ENCODE measurements around the gene XPOT.

The XPOT gene

GRCh38 chr12:64459394-64459891 lies 55.3 kb downstream of the XPOT start:
- DNase-seq (ENCODE audit: low spot score): no peak
- in situ Hi-C loops (cut with MboI; ENCODE audit: low pct_unique_long_range_greater_than_20kb, low sequenced_read_pairs, unreplicated experiment): no loop called here
- TF ChIP-seq, protein P1, sequence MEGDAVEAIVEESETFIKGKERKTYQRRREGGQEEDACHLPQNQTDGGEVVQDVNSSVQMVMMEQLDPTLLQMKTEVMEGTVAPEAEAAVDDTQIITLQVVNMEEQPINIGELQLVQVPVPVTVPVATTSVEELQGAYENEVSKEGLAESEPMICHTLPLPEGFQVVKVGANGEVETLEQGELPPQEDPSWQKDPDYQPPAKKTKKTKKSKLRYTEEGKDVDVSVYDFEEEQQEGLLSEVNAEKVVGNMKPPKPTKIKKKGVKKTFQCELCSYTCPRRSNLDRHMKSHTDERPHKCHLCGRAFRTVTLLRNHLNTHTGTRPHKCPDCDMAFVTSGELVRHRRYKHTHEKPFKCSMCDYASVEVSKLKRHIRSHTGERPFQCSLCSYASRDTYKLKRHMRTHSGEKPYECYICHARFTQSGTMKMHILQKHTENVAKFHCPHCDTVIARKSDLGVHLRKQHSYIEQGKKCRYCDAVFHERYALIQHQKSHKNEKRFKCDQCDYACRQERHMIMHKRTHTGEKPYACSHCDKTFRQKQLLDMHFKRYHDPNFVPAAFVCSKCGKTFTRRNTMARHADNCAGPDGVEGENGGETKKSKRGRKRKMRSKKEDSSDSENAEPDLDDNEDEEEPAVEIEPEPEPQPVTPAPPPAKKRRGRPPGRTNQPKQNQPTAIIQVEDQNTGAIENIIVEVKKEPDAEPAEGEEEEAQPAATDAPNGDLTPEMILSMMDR (IDR thresholded peaks at IDR 0.05; ENCODE audit: extremely low read depth, insufficient read depth, missing control alignments): no peak

- in situ Hi-C loops (cut with MboI; ENCODE audit: low pct_unique_long_range_greater_than_20kb, low sequenced_read_pairs, unreplicated experiment): no loop called here
- TF ChIP-seq, protein P1 (IDR thresholded peaks at IDR 0.05; ENCODE audit: extremely low read depth, insufficient read depth, missing control alignments): no peak
- no peak for DNase-seq (ENCODE audit: low spot score)
Observed at GRCh38 chr12:64461634-64462414, 57.6 kb downstream of the XPOT start.

GRCh38 chr12:64466178-64466577 lies 62.0 kb downstream of the XPOT start:
- in situ Hi-C loops (cut with MboI; ENCODE audit: low pct_unique_long_range_greater_than_20kb, low sequenced_read_pairs, unreplicated experiment): no loop called here
- no peak for DNase-seq (ENCODE audit: low spot score)
- TF ChIP-seq, protein P1 (IDR thresholded peaks at IDR 0.05; ENCODE audit: extremely low read depth, insufficient read depth, missing control alignments): no peak

DNA sequence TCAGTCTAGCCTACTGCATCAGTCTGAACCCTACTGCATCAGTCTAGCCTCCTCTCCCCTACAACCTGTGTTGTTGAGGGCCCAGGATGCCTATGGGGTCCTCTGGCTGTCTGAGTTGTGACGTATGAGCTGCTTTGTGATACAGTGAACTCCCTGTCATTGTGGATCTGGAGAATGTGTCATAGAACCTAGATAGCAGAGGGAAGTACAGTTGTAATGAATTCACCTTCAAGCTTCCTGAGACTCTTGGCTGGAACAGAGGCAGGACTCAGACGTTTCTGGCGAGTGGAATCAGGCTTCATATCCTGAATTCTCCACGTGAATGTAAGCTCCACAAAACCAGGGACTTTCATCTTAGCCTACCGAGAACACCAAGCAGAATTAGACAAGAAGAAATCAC lies 64.8 kb downstream of the XPOT start:
- no peak for DNase-seq (ENCODE audit: low spot score)
- TF ChIP-seq, protein P1 (IDR thresholded peaks at IDR 0.05; ENCODE audit: extremely low read depth, insufficient read depth, missing control alignments): no peak
- in situ Hi-C loops (cut with MboI; ENCODE audit: low pct_unique_long_range_greater_than_20kb, low sequenced_read_pairs, unreplicated experiment): no loop called here

- in situ Hi-C loops (cut with MboI; ENCODE audit: low pct_unique_long_range_greater_than_20kb, low sequenced_read_pairs, unreplicated experiment): no loop called here
- TF ChIP-seq, protein P1 (IDR thresholded peaks at IDR 0.05; ENCODE audit: extremely low read depth, insufficient read depth, missing control alignments): no peak
- no peak for DNase-seq (ENCODE audit: low spot score)
Observed at GRCh38 chr12:64469455-64470142, 65.4 kb downstream of the XPOT start.

- in situ Hi-C loops (cut with MboI; ENCODE audit: low pct_unique_long_range_greater_than_20kb, low sequenced_read_pairs, unreplicated experiment): no loop called here
- no peak for DNase-seq (ENCODE audit: low spot score)
- TF ChIP-seq, protein P1 (IDR thresholded peaks at IDR 0.05; ENCODE audit: extremely low read depth, insufficient read depth, missing control alignments): no peak
Observed at GRCh38 chr12:64470495-64470894, 66.3 kb downstream of the XPOT start.
